ENCODE results near the gene KCNK13.

Gene KCNK13

GRCh38 chr14:90061685-90062126 is at the start of gene KCNK13:
TSS of gene KCNK13 (plus strand) at chr14:90061994. CDS start at chr14:90062206, 212 bp downstream.
- TF ChIP-seq GATA3 (IDR thresholded peaks at IDR 0.05; ENCODE audit: low read depth, low read length) (no peak), GATA2 (IDR thresholded peaks at IDR 0.05; ENCODE audit: low read depth, low read length) (no peak)

- TF ChIP-seq GATA2 (IDR thresholded peaks at IDR 0.05; ENCODE audit: low read depth, low read length) (no peak), GATA3 (IDR thresholded peaks at IDR 0.05; ENCODE audit: low read depth, low read length) (no peak)
Measured at GRCh38 chr14:90017371-90017770, 44.4 kb upstream of the KCNK13 start.

- TF ChIP-seq GATA2 (IDR thresholded peaks at IDR 0.05; ENCODE audit: low read depth, low read length), result no peak
- no peak for TF ChIP-seq GATA3 (IDR thresholded peaks at IDR 0.05; ENCODE audit: low read depth, low read length)
Measured at GRCh38 chr14:90019824-90020523, 41.8 kb upstream of the KCNK13 start.

GRCh38 chr14:90023176-90023896 is 38.5 kb upstream of the KCNK13 start:
- no peak for TF ChIP-seq GATA2 (IDR thresholded peaks at IDR 0.05; ENCODE audit: low read depth, low read length)
- no peak for TF ChIP-seq GATA3 (IDR thresholded peaks at IDR 0.05; ENCODE audit: low read depth, low read length)

- TF ChIP-seq GATA2 (IDR thresholded peaks at IDR 0.05; ENCODE audit: low read depth, low read length) (no peak), GATA3 (IDR thresholded peaks at IDR 0.05; ENCODE audit: low read depth, low read length) (no peak)
Measured at GRCh38 chr14:90024910-90025309, 36.9 kb upstream of the KCNK13 start.

- TF ChIP-seq GATA2 (IDR thresholded peaks at IDR 0.05; ENCODE audit: low read depth, low read length) (no peak), GATA3 (IDR thresholded peaks at IDR 0.05; ENCODE audit: low read depth, low read length) (no peak)
Measured at GRCh38 chr14:90027842-90028241, 34.0 kb upstream of the KCNK13 start.

- TF ChIP-seq GATA2 (IDR thresholded peaks at IDR 0.05; ENCODE audit: low read depth, low read length), result no peak
Measured at GRCh38 chr14:90034156-90034555, 27.6 kb upstream of the KCNK13 start.

- no peak for TF ChIP-seq GATA3 (IDR thresholded peaks at IDR 0.05; ENCODE audit: low read depth, low read length)
- no peak for TF ChIP-seq GATA2 (IDR thresholded peaks at IDR 0.05; ENCODE audit: low read depth, low read length)
Measured at GRCh38 chr14:90034835-90035525, 26.8 kb upstream of the KCNK13 start.

GRCh38 chr14:90039253-90040010 is 22.4 kb upstream of the KCNK13 start:
- TF ChIP-seq GATA2 (IDR thresholded peaks at IDR 0.05; ENCODE audit: low read depth, low read length) (no peak), GATA3 (IDR thresholded peaks at IDR 0.05; ENCODE audit: low read depth, low read length) (no peak)

- TF ChIP-seq GATA3 (IDR thresholded peaks at IDR 0.05; ENCODE audit: low read depth, low read length), result no peak
- TF ChIP-seq GATA2 (IDR thresholded peaks at IDR 0.05; ENCODE audit: low read depth, low read length), result no peak
Measured at GRCh38 chr14:90040411-90040810, 21.4 kb upstream of the KCNK13 start.

- TF ChIP-seq GATA3 (IDR thresholded peaks at IDR 0.05; ENCODE audit: low read depth, low read length), result no peak
- no peak for TF ChIP-seq GATA2 (IDR thresholded peaks at IDR 0.05; ENCODE audit: low read depth, low read length)
Measured at GRCh38 chr14:90042496-90043252, 19.1 kb upstream of the KCNK13 start.

- TF ChIP-seq GATA2 (IDR thresholded peaks at IDR 0.05; ENCODE audit: low read depth, low read length) (no peak), GATA3 (IDR thresholded peaks at IDR 0.05; ENCODE audit: low read depth, low read length) (no peak)
Measured at GRCh38 chr14:90045616-90046015, 16.2 kb upstream of the KCNK13 start.

- no peak for TF ChIP-seq GATA3 (IDR thresholded peaks at IDR 0.05; ENCODE audit: low read depth, low read length)
Measured at GRCh38 chr14:90049390-90049789, 12.4 kb upstream of the KCNK13 start.
